ENCODE data around the gene USP24. TPM values are rescaled to one million over a fixed set of nuclear protein-coding genes. Genes with fewer than 3 reads are reported as not detected.

USP24 gene
- total and polyA plus RNA-seq, 2 donors (not counting 3 experiments of a cell fraction or from before 2014, with no cell fraction given) = 8.2 to 30.0 TPM

DNA sequence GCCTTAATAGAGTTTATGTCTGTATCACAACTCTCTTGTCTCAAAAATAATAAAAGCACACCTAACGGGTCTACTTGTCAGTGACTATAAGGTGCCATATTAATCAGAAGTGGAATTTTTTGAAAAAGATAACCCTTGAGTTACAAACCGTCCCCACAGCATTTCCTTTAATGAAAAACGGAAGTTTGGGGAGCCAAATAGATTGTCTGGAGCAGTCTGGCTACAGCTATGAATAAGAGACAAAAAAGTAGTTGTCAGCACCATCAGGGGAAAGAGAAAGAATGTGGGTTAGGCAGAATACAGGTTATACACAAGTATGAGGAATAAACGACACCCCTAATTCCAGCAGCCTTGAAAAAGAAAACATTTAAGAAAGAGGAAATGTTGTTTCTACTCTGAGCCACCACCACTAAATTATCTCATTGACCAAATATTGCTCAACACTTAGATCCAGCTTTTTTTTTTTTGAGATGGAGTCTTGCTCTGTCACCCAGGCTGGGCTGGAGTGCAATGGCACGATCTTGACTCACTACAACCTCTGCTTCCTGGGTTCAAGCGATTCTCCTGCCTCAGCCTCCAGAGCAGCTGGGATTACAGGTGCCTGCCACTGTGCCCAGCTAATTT lies 29.4 kb upstream of the USP24 start:
- ChIA-PET CTCF (interaction anchor here (1.9 kb wide), 1 partner anchor 9 kb away, joined by 5 read pairs; no protein-coding TSS in a partner anchor), POLR2A (no interaction called here)
- no peaks in the 10 kb centered on the region for H3K36me3 ChIP-seq (ENCODE audit: control insufficient read depth in 2 of 2, extremely low read depth in 1 of 2, insufficient read depth in 2 of 2, low read length in 2 of 2)
- no peak overlapping the region for H3K4me3 ChIP-seq (replicated peaks in 1 of 3; ENCODE audit: insufficient read depth in 1 of 3, low read depth in 1 of 3, low read length in 3 of 3)
- no peak for TF ChIP-seq JUN (IDR thresholded peaks at IDR 0.05; ENCODE audit: borderline replicate concordance, insufficient read depth, insufficient read length, low read depth)
- peaks cover 0 to 3% of the 10 kb centered on the region in 2 experiments for H3K27me3 ChIP-seq (ENCODE audit: control insufficient read depth in 2 of 2, insufficient read depth in 2 of 2, low read length in 2 of 2)
- H3K4me2 ChIP-seq (ENCODE audit: insufficient read depth, low read length) = no peak overlapping the region
- no peak overlapping the region for H3K9ac ChIP-seq (replicated peaks; ENCODE audit: extremely low read depth, insufficient read depth, low read length)
- H4K20me1 ChIP-seq (replicated peaks; ENCODE audit: control insufficient read depth, extremely low read depth, insufficient read depth, low read length) = no peaks in the 10 kb centered on the region
- H3K9me3 ChIP-seq (replicated peaks; ENCODE audit: control insufficient read depth, insufficient read depth, low read length) = no peaks in the 10 kb centered on the region
- intact Hi-C loops (cut with micrococcal nuclease) = no loop called here
- no peak for FAIRE-seq
- no peaks in the 10 kb centered on the region for H3K79me2 ChIP-seq (ENCODE audit: control insufficient read depth, insufficient read depth, low read length)
- no peak overlapping the region for H3K27ac ChIP-seq (ENCODE audit: insufficient read depth, low read depth, low read length)
- no peak for DNase-seq (ENCODE audit: low read depth, low spot score)
- H3K4me1 ChIP-seq (ENCODE audit: control insufficient read depth, extremely low read depth, insufficient read depth, low read length) = no peaks in the 10 kb centered on the region
- no TSS peak for BruUV-seq (replicated peaks)
- no peak overlapping the region for H2AFZ ChIP-seq (ENCODE audit: low read depth, low read length)
- no peaks in the 10 kb centered on the region for H3K9me1 ChIP-seq (replicated peaks; ENCODE audit: control insufficient read depth, extremely low read depth, insufficient read depth, low read length)
- dilution Hi-C loops (cut with MboI; ENCODE audit: extremely low pct_ligation_motif_present, low sequenced_read_pairs) = no loop called here

DNA sequence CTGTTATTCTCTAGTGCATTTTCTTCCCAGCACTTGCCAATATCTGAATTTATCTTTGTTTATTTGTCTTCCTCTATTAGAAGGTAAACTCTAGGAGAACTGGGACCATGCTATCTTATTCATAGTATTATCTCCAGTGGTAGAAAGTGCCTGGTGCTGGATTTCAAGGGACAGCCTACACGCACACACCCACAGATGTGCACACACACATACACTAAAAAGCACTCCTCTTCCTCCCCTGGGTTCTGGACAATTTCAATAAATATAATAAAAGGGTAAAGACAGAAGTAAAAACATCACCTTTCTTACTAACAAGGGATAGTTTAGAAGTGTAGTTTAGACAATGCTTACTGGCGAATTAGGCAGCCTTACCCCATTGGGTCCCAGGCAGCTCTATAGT lies 28.5 kb upstream of the USP24 start:
- Histone ChIP-seq H3K27me3 (ENCODE audit: control insufficient read depth in 2 of 2, insufficient read depth in 2 of 2, low read length in 2 of 2) (peaks cover 0 to 3% of the 10 kb centered on the region in 2 experiments), H3K9me1 (replicated peaks; ENCODE audit: control insufficient read depth, extremely low read depth, insufficient read depth, low read length) (no peaks in the 10 kb centered on the region), H3K9me3 (replicated peaks; ENCODE audit: control insufficient read depth, insufficient read depth, low read length) (no peaks in the 10 kb centered on the region), H4K20me1 (replicated peaks; ENCODE audit: control insufficient read depth, extremely low read depth, insufficient read depth, low read length) (no peaks in the 10 kb centered on the region), H3K36me3 (ENCODE audit: control insufficient read depth in 2 of 2, extremely low read depth in 1 of 2, insufficient read depth in 2 of 2, low read length in 2 of 2) (no peaks in the 10 kb centered on the region), H3K9ac (replicated peaks; ENCODE audit: extremely low read depth, insufficient read depth, low read length) (no peak overlapping the region), H3K4me1 (ENCODE audit: control insufficient read depth, extremely low read depth, insufficient read depth, low read length) (no peaks in the 10 kb centered on the region), H3K4me3 (replicated peaks in 1 of 3; ENCODE audit: insufficient read depth in 1 of 3, low read depth in 1 of 3, low read length in 3 of 3) (no peak overlapping the region), H2AFZ (ENCODE audit: low read depth, low read length) (no peak overlapping the region), H3K4me2 (ENCODE audit: insufficient read depth, low read length) (no peak overlapping the region), H3K79me2 (ENCODE audit: control insufficient read depth, insufficient read depth, low read length) (no peaks in the 10 kb centered on the region), H3K27ac (ENCODE audit: insufficient read depth, low read depth, low read length) (no peak overlapping the region)
- FAIRE-seq (no peak), DNase-seq (ENCODE audit: low read depth, low spot score) (no peak)
- ChIA-PET CTCF (interaction anchor here (0.7 kb wide), 1 partner anchor 11 kb away, joined by 3 read pairs; no protein-coding TSS in a partner anchor), POLR2A (no interaction called here)
- TF ChIP-seq POLR2AphosphoS5 (IDR thresholded peaks at IDR 0.05; ENCODE audit: insufficient read depth, low read depth, low read length) = no peak
- TF ChIP-seq FOS (IDR thresholded peaks at IDR 0.05; ENCODE audit: borderline replicate concordance, insufficient read depth, low read length) = no peak
- no peak for TF ChIP-seq MYC (IDR thresholded peaks at IDR 0.05; ENCODE audit: low read depth, low read length)
- TF ChIP-seq, protein P1, sequence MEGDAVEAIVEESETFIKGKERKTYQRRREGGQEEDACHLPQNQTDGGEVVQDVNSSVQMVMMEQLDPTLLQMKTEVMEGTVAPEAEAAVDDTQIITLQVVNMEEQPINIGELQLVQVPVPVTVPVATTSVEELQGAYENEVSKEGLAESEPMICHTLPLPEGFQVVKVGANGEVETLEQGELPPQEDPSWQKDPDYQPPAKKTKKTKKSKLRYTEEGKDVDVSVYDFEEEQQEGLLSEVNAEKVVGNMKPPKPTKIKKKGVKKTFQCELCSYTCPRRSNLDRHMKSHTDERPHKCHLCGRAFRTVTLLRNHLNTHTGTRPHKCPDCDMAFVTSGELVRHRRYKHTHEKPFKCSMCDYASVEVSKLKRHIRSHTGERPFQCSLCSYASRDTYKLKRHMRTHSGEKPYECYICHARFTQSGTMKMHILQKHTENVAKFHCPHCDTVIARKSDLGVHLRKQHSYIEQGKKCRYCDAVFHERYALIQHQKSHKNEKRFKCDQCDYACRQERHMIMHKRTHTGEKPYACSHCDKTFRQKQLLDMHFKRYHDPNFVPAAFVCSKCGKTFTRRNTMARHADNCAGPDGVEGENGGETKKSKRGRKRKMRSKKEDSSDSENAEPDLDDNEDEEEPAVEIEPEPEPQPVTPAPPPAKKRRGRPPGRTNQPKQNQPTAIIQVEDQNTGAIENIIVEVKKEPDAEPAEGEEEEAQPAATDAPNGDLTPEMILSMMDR (IDR thresholded peaks at IDR 0.05; ENCODE audit: extremely low read depth in 1 of 2, insufficient read depth in 1 of 2, low read depth in 1 of 2, low read length in 2 of 2) = no peak
- TF ChIP-seq, protein P2, sequence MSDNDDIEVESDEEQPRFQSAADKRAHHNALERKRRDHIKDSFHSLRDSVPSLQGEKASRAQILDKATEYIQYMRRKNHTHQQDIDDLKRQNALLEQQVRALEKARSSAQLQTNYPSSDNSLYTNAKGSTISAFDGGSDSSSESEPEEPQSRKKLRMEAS (IDR thresholded peaks at IDR 0.05; ENCODE audit: insufficient read depth, insufficient read length) = no peak
- TF ChIP-seq GATA2 (IDR thresholded peaks at IDR 0.05; ENCODE audit: insufficient read depth, insufficient read length, low read depth, low read length) = no peak
- no peak for TF ChIP-seq JUN (IDR thresholded peaks at IDR 0.05; ENCODE audit: borderline replicate concordance, insufficient read depth, insufficient read length, low read depth)
- TF ChIP-seq POLR2A (IDR thresholded peaks at IDR 0.05; ENCODE audit: low read depth, low read length) = no peak
- TF ChIP-seq EZH2 (IDR thresholded peaks at IDR 0.05; ENCODE audit: borderline replicate concordance, low read depth, low read length, severe bottlenecking) = no peak
- BruUV-seq (replicated peaks) = no TSS peak
- intact Hi-C loops (cut with micrococcal nuclease) = no loop called here
- dilution Hi-C loops (cut with MboI; ENCODE audit: extremely low pct_ligation_motif_present, low sequenced_read_pairs) = no loop called here

All from endothelial cell of umbilical vein (primary cell).